Measurements from ENCODE around the gene PDS5A. TPM values are rescaled to one million over a fixed set of nuclear protein-coding genes. Genes with fewer than 3 reads are reported as not detected.

Gene PDS5A
- total and polyA plus RNA-seq, 2 donors (not counting 3 experiments of a cell fraction or from before 2014, with no cell fraction given) = 17.5 to 80.8 TPM

GRCh38 chr4:39947963-39948362, 29.7 kb downstream of the PDS5A start:
- no peak for TF ChIP-seq EZH2 (IDR thresholded peaks at IDR 0.05; ENCODE audit: borderline replicate concordance, low read depth, low read length, severe bottlenecking)
- TF ChIP-seq JUN (IDR thresholded peaks at IDR 0.05; ENCODE audit: borderline replicate concordance, insufficient read depth, insufficient read length, low read depth) = no peak
- TF ChIP-seq FOS (IDR thresholded peaks at IDR 0.05; ENCODE audit: borderline replicate concordance, insufficient read depth, low read length) = no peak
- no peak for TF ChIP-seq MAX (IDR thresholded peaks at IDR 0.05; ENCODE audit: insufficient read depth, insufficient read length)
- no peak for TF ChIP-seq POLR2A (IDR thresholded peaks at IDR 0.05; ENCODE audit: low read depth, low read length)
- no peak for TF ChIP-seq GATA2 (IDR thresholded peaks at IDR 0.05; ENCODE audit: insufficient read depth, insufficient read length, low read depth, low read length)
- no peak for TF ChIP-seq MYC (IDR thresholded peaks at IDR 0.05; ENCODE audit: low read depth, low read length)
- TF ChIP-seq POLR2AphosphoS5 (IDR thresholded peaks at IDR 0.05; ENCODE audit: insufficient read depth, low read depth, low read length) = no peak
- no peak for TF ChIP-seq CTCF (IDR thresholded peaks at IDR 0.05; ENCODE audit: extremely low read depth in 1 of 2, insufficient read depth in 1 of 2, low read depth in 1 of 2, low read length in 2 of 2)
- peaks cover 2% of the 10 kb centered on the region for H4K20me1 ChIP-seq (replicated peaks; ENCODE audit: control insufficient read depth, extremely low read depth, insufficient read depth, low read length)
- no peak overlapping the region for H3K9ac ChIP-seq (replicated peaks; ENCODE audit: extremely low read depth, insufficient read depth, low read length)
- POLR2A ChIA-PET = interaction anchor here (0.8 kb wide), 1 partner anchor 250 kb away, joined by 8 read pairs; the partner anchor contains the start of gene UBE2K
- intact Hi-C loops (cut with micrococcal nuclease) = no loop called here
- dilution Hi-C loops (cut with MboI; ENCODE audit: extremely low pct_ligation_motif_present, low sequenced_read_pairs) = no loop called here
- H3K27me3 ChIP-seq (ENCODE audit: control insufficient read depth in 2 of 2, insufficient read depth in 2 of 2, low read length in 2 of 2) = no peaks in the 10 kb centered on the region
- CTCF ChIA-PET = interaction anchor here (0.7 kb wide), 1 partner anchor 995 kb away, joined by 3 read pairs; no protein-coding TSS in a partner anchor
- H3K27ac ChIP-seq (ENCODE audit: insufficient read depth, low read depth, low read length) = no peak overlapping the region
- BruUV-seq (replicated peaks) = no TSS peak
- peaks cover 98% of the 10 kb centered on the region for H3K79me2 ChIP-seq (ENCODE audit: control insufficient read depth, insufficient read depth, low read length)
- no peak overlapping the region for H3K4me2 ChIP-seq (ENCODE audit: insufficient read depth, low read length)
- no peaks in the 10 kb centered on the region for H3K9me1 ChIP-seq (replicated peaks; ENCODE audit: control insufficient read depth, extremely low read depth, insufficient read depth, low read length)
- no peak overlapping the region for H2AFZ ChIP-seq (ENCODE audit: low read depth, low read length)
- H3K9me3 ChIP-seq (replicated peaks; ENCODE audit: control insufficient read depth, insufficient read depth, low read length) = no peaks in the 10 kb centered on the region
- H3K4me1 ChIP-seq (ENCODE audit: control insufficient read depth, extremely low read depth, insufficient read depth, low read length) = peaks cover 2% of the 10 kb centered on the region
- no peak overlapping the region for H3K4me3 ChIP-seq (replicated peaks in 1 of 3; ENCODE audit: insufficient read depth in 1 of 3, low read depth in 1 of 3, low read length in 3 of 3)
- DNase-seq (ENCODE audit: low read depth, low spot score) (no peak), FAIRE-seq (no peak)
- no peaks in the 10 kb centered on the region for H3K36me3 ChIP-seq (ENCODE audit: control insufficient read depth in 2 of 2, extremely low read depth in 1 of 2, insufficient read depth in 2 of 2, low read length in 2 of 2)
